ENCODE results near the gene CLRN2.

Gene CLRN2

GRCh38 chr4:17521595-17521994 lies 6.6 kb downstream of the CLRN2 start:
- Histone ChIP-seq H3K9me3 (ENCODE audit: control insufficient read depth, insufficient read depth, low read depth, low read length) (no peaks in the 10 kb centered on the region), H3K4me1 (ENCODE audit: control insufficient read depth, insufficient read depth, low read length) (no peaks in the 10 kb centered on the region), H3K4me3 (ENCODE audit: low read depth, low read length) (no peak overlapping the region), H3K27ac (ENCODE audit: extremely low read depth, low read depth, low read length) (no peak overlapping the region), H3K36me3 (ENCODE audit: control insufficient read depth in 2 of 2, insufficient read depth in 1 of 2, low read length in 2 of 2) (no peaks in the 10 kb centered on the region)
- TF ChIP-seq ZNF571 (tag by site-specific recombination; IDR thresholded peaks at IDR 0.05) (no peak), ZNF18 (tag by site-specific recombination; IDR thresholded peaks at IDR 0.05) (no peak), ZNF776 (tag by site-specific recombination; IDR thresholded peaks at IDR 0.05; ENCODE audit: borderline replicate concordance) (no peak), ZNF785 (tag by site-specific recombination; IDR thresholded peaks at IDR 0.05) (no peak), TSHZ1 (tag by site-specific recombination; IDR thresholded peaks at IDR 0.05; ENCODE audit: borderline replicate concordance) (no peak), ZNF621 (tag by site-specific recombination; IDR thresholded peaks at IDR 0.05) (no peak), ZNF529 (tag by site-specific recombination; IDR thresholded peaks at IDR 0.05; ENCODE audit: insufficient replicate concordance) (no peak), ZNF768 (tag by site-specific recombination; IDR thresholded peaks at IDR 0.05) (no peak), ZNF639 (tag by site-specific recombination; IDR thresholded peaks at IDR 0.05) (no peak), ZSCAN16 (tag by site-specific recombination; IDR thresholded peaks at IDR 0.05) (no peak), TRIM28 (IDR thresholded peaks at IDR 0.05; ENCODE audit: borderline replicate concordance, low read length) (no peak), FEZF1 (tag by site-specific recombination; IDR thresholded peaks at IDR 0.05) (no peak), ZNF561 (tag by site-specific recombination; IDR thresholded peaks at IDR 0.05; ENCODE audit: borderline replicate concordance) (no peak), RBAK (tag by site-specific recombination; IDR thresholded peaks at IDR 0.05) (no peak), ZNF280D (tag by site-specific recombination; IDR thresholded peaks at IDR 0.05) (no peak), ZBTB17 (tag by site-specific recombination; IDR thresholded peaks at IDR 0.05) (no peak), MYNN (tag by site-specific recombination; IDR thresholded peaks at IDR 0.05; ENCODE audit: borderline replicate concordance) (no peak), ZBTB21 (tag by site-specific recombination; IDR thresholded peaks at IDR 0.05) (no peak)
- ChIA-PET CTCF (no interaction called here), POLR2A (no interaction called here)
